SH-SY5Y (cell line): Measurements from ENCODE around the gene ANO9.

Experiments
- GATA2 ChIP-seq: IDR thresholded peaks from 2 replicates; pipeline ENCODE4 v1.6.1; 2011; ENCODE audit warnings: mild to moderate bottlenecking, low read depth, low read length
- GATA3 ChIP-seq: IDR thresholded peaks from 2 replicates; pipeline ENCODE4 v1.6.1; 2011; ENCODE audit warnings: low read depth, mild to moderate bottlenecking, low read length, moderate library complexity

- TF ChIP-seq GATA3 (no peak), GATA2 (no peak)
These were observed 44.8 kb downstream of the ANO9 start for GRCh38 chr11:396948-397548.
